ENCODE results near the gene TBRG4.

- TF ChIP-seq CTCF (IDR thresholded peaks at IDR 0.05) (no peak), POLR2A (IDR thresholded peaks at IDR 0.05) (no peak), POLR2AphosphoS5 (IDR thresholded peaks at IDR 0.05) (no peak), EP300 (IDR thresholded peaks at IDR 0.05; ENCODE audit: low read depth) (no peak)
These were observed 50.1 kb downstream of the TBRG4 start for GRCh38 chr7:45061352-45061751.
